HepG2 (cell line): ENCODE data around the gene COX6A2. TPM values are rescaled to one million over a fixed set of nuclear protein-coding genes. Genes with fewer than 3 reads are reported as not detected.

ENCODE experiments used
- ATF7 ChIP-seq, 2 experiments: fragments of 450-650 bp in 1 of 2; sonication (generic) in 1 of 2; formaldehyde crosslinking in 1 of 2; IDR thresholded peaks; 2 replicates each; pipeline versions ENCODE4 v1.4.0 to v1.6.1; 2016 to 2020; ENCODE audit warnings: antibody characterized with exemption in 1 of 2, mild to moderate bottlenecking in 1 of 2, missing genetic modification reagents in 1 of 2
- HCFC1 ChIP-seq: fragments of 150-350 bp; IDR thresholded peaks from 2 replicates; pipeline ENCODE4 v1.6.1; 2014; ENCODE audit warnings: low read depth, low read length
- IKZF4 ChIP-seq: sonication (generic); formaldehyde crosslinking; IDR thresholded peaks from 2 replicates; pipeline ENCODE4 v1.5.1; 2020; ENCODE audit warnings: borderline replicate concordance, mild to moderate bottlenecking, low read depth, missing genetic modification reagents; ENCODE audit errors: not compliant biosample characterization
- ZNF264 ChIP-seq: sonication (generic); formaldehyde crosslinking; IDR thresholded peaks from 2 replicates; pipeline ENCODE4 v1.4.0; 2020; ENCODE audit warnings: missing genetic modification reagents
- ZNF292 ChIP-seq: sonication (generic); formaldehyde crosslinking; IDR thresholded peaks from 2 replicates; pipeline ENCODE4 v1.8.1; 2022; ENCODE audit warnings: mild to moderate bottlenecking, low read depth, missing genetic modification reagents, borderline replicate concordance
- ZNF570 ChIP-seq: sonication (generic); formaldehyde crosslinking; IDR thresholded peaks from 2 replicates; pipeline ENCODE4 v1.4.0; 2020; ENCODE audit warnings: mild to moderate bottlenecking, missing genetic modification reagents, borderline replicate concordance
- ZNF720 ChIP-seq: sonication (generic); formaldehyde crosslinking; IDR thresholded peaks from 2 replicates; pipeline ENCODE4 v1.4.0; 2020; ENCODE audit warnings: missing genetic modification reagents
- polyA plus RNA-seq, 8 experiments: library from polyadenylated mRNA; depleted of rRNA in 3 of 8; stranded (reverse) in 7 of 8; unstranded in 1 of 8; fragments of >200 nt; fragmentation: Illumina TruSeq in 4 of 8; extraction: Trizol in 4 of 8; gene quantifications; 2 replicates each; pipeline versions ENCODE4 v1.2.1 to v1.2.3, GENCODE V29; 2011 to 2016; ENCODE audit warnings: low read depth in 4 of 8, missing spikeins in 1 of 8, mixed read lengths in 1 of 8; ENCODE audit not compliant: insufficient read depth in 1 of 8
- total RNA-seq, 5 experiments: library from RNA; depleted of rRNA; stranded (reverse); fragments of >200 nt; fragmentation: Illumina TruSeq; extraction: Trizol; gene quantifications; 2 replicates each; pipeline ENCODE4 v1.2.3, GENCODE V29; 2016; ENCODE audit warnings: low read depth in 1 of 5
- TF ChIP-seq, protein P1 (sequence below): sonication (generic); formaldehyde crosslinking; IDR thresholded peaks from 2 replicates; pipeline ENCODE4 v1.9.0; 2021; ENCODE audit warnings: mild to moderate bottlenecking, missing genetic modification reagents
- TF ChIP-seq, protein P2 (sequence below): sonication (generic); formaldehyde crosslinking; IDR thresholded peaks from 2 replicates; pipeline ENCODE4 v1.4.0; 2020; ENCODE audit warnings: missing genetic modification reagents, mild to moderate bottlenecking, borderline replicate concordance
- TF ChIP-seq, protein P3 (sequence below): IDR thresholded peaks from 2 replicates; pipeline ENCODE4 v1.6.1; 2016; ENCODE audit warnings: missing compliant biosample characterization, missing genetic modification reagents, borderline replicate concordance
- TF ChIP-seq, protein P4 (sequence below): sonication (generic); formaldehyde crosslinking; IDR thresholded peaks from 2 replicates; pipeline ENCODE4 v1.5.0; 2020; ENCODE audit warnings: mild to moderate bottlenecking, low read depth, missing genetic modification reagents, borderline replicate concordance
- TF ChIP-seq, protein P5 (sequence below), 2 experiments: sonication (generic) in 1 of 2; formaldehyde crosslinking in 1 of 2; IDR thresholded peaks; 2 replicates each; pipeline versions ENCODE4 v1.5.1 to v1.6.1; 2011 to 2020; ENCODE audit warnings: borderline replicate concordance in 1 of 2, low read depth in 1 of 2, low read length in 1 of 2, mild to moderate bottlenecking in 1 of 2, missing genetic modification reagents in 1 of 2, moderate library complexity in 1 of 2

The COX6A2 gene
- total and polyA plus RNA-seq, 2 of the 13 experiments (the other 11 are each of a cell fraction or from before 2014, with no cell fraction given), result not detected

DNA sequence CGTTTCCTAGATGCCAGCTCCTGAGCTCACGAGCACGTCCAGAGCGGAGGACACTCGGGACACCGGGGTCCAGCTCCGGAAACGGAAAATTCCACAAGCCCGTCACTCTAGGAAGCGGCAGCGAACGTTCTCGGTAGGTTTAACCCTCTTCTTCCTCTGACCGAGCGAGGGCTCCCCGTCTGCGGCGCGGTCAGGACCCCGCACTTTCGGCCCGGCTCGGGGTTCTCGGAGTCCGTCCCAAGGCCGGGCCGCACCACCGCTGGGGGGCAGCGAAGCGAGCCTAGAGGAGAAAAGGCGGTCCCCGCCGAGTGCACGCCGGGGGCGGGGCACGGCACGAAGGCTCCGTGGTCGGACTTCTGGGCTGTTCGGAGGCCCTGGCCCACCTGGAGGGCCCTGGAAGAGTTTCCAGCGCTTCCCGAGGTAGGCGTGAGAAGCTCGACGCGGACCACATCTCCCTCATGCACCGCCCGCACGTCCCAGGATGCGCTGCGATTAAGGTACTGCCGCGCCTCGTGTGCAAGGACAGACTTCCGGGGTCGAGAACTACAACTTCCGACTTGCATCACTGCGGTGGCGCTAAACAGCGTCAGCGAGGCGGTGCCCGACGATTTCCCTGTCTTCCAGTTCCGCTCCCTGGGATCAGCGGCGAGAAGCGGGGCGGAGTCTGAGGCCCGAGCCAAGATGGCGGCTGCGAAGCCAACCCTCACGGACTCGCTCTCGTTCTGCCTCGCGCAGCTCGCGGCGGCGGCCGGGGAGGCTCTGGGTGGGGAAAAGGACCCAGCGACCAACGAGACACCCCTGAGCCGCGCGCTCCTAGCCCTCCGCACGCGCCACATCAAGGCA lies 30.9 kb upstream of the COX6A2 start, which contains the start of gene ARMC5 (continued):
- TF ChIP-seq ZNF292 (CRISPR knock-in tag) (no peak), IKZF4 (CRISPR knock-in tag) (no peak), HCFC1 (peak; percentile 89), ATF7 (IDR thresholded peaks at IDR 0.05) (no peak), ATF7 (CRISPR knock-in tag; IDR thresholded peaks at IDR 0.05) (peak; percentile 76), ZNF720 (CRISPR knock-in tag) (peak; percentile 38; the same call in 1 of the 2 replicates), ZNF264 (CRISPR knock-in tag) (peak; percentile 19), ZNF570 (CRISPR knock-in tag) (peak; percentile 80; the same call in 1 of the 2 replicates)
- TF ChIP-seq, protein P1, sequence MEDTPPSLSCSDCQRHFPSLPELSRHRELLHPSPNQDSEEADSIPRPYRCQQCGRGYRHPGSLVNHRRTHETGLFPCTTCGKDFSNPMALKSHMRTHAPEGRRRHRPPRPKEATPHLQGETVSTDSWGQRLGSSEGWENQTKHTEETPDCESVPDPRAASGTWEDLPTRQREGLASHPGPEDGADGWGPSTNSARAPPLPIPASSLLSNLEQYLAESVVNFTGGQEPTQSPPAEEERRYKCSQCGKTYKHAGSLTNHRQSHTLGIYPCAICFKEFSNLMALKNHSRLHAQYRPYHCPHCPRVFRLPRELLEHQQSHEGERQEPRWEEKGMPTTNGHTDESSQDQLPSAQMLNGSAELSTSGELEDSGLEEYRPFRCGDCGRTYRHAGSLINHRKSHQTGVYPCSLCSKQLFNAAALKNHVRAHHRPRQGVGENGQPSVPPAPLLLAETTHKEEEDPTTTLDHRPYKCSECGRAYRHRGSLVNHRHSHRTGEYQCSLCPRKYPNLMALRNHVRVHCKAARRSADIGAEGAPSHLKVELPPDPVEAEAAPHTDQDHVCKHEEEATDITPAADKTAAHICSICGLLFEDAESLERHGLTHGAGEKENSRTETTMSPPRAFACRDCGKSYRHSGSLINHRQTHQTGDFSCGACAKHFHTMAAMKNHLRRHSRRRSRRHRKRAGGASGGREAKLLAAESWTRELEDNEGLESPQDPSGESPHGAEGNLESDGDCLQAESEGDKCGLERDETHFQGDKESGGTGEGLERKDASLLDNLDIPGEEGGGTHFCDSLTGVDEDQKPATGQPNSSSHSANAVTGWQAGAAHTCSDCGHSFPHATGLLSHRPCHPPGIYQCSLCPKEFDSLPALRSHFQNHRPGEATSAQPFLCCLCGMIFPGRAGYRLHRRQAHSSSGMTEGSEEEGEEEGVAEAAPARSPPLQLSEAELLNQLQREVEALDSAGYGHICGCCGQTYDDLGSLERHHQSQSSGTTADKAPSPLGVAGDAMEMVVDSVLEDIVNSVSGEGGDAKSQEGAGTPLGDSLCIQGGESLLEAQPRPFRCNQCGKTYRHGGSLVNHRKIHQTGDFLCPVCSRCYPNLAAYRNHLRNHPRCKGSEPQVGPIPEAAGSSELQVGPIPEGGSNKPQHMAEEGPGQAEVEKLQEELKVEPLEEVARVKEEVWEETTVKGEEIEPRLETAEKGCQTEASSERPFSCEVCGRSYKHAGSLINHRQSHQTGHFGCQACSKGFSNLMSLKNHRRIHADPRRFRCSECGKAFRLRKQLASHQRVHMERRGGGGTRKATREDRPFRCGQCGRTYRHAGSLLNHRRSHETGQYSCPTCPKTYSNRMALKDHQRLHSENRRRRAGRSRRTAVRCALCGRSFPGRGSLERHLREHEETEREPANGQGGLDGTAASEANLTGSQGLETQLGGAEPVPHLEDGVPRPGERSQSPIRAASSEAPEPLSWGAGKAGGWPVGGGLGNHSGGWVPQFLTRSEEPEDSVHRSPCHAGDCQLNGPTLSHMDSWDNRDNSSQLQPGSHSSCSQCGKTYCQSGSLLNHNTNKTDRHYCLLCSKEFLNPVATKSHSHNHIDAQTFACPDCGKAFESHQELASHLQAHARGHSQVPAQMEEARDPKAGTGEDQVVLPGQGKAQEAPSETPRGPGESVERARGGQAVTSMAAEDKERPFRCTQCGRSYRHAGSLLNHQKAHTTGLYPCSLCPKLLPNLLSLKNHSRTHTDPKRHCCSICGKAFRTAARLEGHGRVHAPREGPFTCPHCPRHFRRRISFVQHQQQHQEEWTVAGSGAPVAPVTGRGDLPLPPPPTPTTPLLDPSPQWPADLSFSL (CRISPR knock-in tag), result no peak; the same call in 1 of the 2 replicates
- TF ChIP-seq, protein P2, sequence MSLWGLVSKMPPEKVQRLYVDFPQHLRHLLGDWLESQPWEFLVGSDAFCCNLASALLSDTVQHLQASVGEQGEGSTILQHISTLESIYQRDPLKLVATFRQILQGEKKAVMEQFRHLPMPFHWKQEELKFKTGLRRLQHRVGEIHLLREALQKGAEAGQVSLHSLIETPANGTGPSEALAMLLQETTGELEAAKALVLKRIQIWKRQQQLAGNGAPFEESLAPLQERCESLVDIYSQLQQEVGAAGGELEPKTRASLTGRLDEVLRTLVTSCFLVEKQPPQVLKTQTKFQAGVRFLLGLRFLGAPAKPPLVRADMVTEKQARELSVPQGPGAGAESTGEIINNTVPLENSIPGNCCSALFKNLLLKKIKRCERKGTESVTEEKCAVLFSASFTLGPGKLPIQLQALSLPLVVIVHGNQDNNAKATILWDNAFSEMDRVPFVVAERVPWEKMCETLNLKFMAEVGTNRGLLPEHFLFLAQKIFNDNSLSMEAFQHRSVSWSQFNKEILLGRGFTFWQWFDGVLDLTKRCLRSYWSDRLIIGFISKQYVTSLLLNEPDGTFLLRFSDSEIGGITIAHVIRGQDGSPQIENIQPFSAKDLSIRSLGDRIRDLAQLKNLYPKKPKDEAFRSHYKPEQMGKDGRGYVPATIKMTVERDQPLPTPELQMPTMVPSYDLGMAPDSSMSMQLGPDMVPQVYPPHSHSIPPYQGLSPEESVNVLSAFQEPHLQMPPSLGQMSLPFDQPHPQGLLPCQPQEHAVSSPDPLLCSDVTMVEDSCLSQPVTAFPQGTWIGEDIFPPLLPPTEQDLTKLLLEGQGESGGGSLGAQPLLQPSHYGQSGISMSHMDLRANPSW (CRISPR knock-in tag), result peak; percentile 13; the same call in 1 of the 2 replicates
- TF ChIP-seq, protein P3, sequence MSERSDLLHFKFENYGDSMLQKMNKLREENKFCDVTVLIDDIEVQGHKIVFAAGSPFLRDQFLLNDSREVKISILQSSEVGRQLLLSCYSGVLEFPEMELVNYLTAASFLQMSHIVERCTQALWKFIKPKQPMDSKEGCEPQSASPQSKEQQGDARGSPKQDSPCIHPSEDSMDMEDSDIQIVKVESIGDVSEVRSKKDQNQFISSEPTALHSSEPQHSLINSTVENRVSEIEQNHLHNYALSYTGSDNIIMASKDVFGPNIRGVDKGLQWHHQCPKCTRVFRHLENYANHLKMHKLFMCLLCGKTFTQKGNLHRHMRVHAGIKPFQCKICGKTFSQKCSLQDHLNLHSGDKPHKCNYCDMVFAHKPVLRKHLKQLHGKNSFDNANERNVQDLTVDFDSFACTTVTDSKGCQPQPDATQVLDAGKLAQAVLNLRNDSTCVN (CRISPR knock-in tag), result peak; percentile 60
- TF ChIP-seq, protein P4, sequence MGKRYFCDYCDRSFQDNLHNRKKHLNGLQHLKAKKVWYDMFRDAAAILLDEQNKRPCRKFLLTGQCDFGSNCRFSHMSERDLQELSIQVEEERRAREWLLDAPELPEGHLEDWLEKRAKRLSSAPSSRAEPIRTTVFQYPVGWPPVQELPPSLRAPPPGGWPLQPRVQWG (CRISPR knock-in tag), result no peak
- TF ChIP-seq, protein P5, sequence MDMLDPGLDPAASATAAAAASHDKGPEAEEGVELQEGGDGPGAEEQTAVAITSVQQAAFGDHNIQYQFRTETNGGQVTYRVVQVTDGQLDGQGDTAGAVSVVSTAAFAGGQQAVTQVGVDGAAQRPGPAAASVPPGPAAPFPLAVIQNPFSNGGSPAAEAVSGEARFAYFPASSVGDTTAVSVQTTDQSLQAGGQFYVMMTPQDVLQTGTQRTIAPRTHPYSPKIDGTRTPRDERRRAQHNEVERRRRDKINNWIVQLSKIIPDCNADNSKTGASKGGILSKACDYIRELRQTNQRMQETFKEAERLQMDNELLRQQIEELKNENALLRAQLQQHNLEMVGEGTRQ (IDR thresholded peaks at IDR 0.05; ENCODE audit: low read depth, low read length), result no peak; the same call in 1 of the 2 replicates
- TF ChIP-seq, protein P5 (CRISPR knock-in tag; IDR thresholded peaks at IDR 0.05; ENCODE audit: borderline replicate concordance), result no peak
